Activated naive CD8-positive, alpha-beta T cell treated with anti-CD3 and anti-CD28 coated beads, Interleukin-2, amount 10 ng/mL, durations not matched to agents 7 days and 5 days (primary cell): ENCODE measurements around the gene BCL7C. TPM values are rescaled to one million over a fixed set of nuclear protein-coding genes. Genes with fewer than 3 reads are reported as not detected.
"Not testable (repeated sequence)": the region's sequence is repeated elsewhere in the genome, so short reads cannot be mapped to it uniquely, and the experiment has no call there.

Experiments
- ATAC-seq: fragments of 150-1000 bp; cut with Tn5 transposase; one replicate; pipeline ENCODE4 v1.10.0; 2021; ENCODE audit warnings: low read depth, moderate library complexity
- POLR2A ChIA-PET: fragments of 350-600 bp; sonication (Branson Sonifier 250); formaldehyde crosslinking; loops from one replicate; lab custom pipeline; 2021; ENCODE audit warnings: antibody characterized with exemption; lab: Charles Lee
- DNase-seq: peaks from one replicate; pipeline ENCODE4 v3.0.0; 2021
- H3K27ac Mint-ChIP-seq: one replicate; pipeline ENCODE4 v1.8.0; 2022; ENCODE audit warnings: mild to moderate bottlenecking, mixed read lengths
- H3K27me3 Mint-ChIP-seq: one replicate; pipeline ENCODE4 v1.8.0; 2022; ENCODE audit warnings: mild to moderate bottlenecking, moderate library complexity, mixed read lengths
- H3K36me3 Mint-ChIP-seq: one replicate; pipeline ENCODE4 v1.8.0; 2021; ENCODE audit warnings: mild to moderate bottlenecking, mixed read lengths
- H3K4me1 Mint-ChIP-seq: one replicate; pipeline ENCODE4 v1.8.0; 2021; ENCODE audit warnings: mixed read lengths
- H3K4me3 Mint-ChIP-seq: one replicate; pipeline ENCODE4 v1.8.0; 2022; ENCODE audit warnings: mild to moderate bottlenecking, moderate library complexity, mixed read lengths
- H3K9me3 Mint-ChIP-seq: one replicate; pipeline ENCODE4 v1.8.0; 2021; ENCODE audit warnings: mixed read lengths
- total RNA-seq, 2 experiments: library from RNA; stranded (reverse); gene quantifications; one replicate each; pipeline ENCODE4 v1.2.3, GENCODE V29; 2021

Gene BCL7C
- total RNA-seq, result 10 to 100 TPM; 31.1 to 31.8 TPM

DNA sequence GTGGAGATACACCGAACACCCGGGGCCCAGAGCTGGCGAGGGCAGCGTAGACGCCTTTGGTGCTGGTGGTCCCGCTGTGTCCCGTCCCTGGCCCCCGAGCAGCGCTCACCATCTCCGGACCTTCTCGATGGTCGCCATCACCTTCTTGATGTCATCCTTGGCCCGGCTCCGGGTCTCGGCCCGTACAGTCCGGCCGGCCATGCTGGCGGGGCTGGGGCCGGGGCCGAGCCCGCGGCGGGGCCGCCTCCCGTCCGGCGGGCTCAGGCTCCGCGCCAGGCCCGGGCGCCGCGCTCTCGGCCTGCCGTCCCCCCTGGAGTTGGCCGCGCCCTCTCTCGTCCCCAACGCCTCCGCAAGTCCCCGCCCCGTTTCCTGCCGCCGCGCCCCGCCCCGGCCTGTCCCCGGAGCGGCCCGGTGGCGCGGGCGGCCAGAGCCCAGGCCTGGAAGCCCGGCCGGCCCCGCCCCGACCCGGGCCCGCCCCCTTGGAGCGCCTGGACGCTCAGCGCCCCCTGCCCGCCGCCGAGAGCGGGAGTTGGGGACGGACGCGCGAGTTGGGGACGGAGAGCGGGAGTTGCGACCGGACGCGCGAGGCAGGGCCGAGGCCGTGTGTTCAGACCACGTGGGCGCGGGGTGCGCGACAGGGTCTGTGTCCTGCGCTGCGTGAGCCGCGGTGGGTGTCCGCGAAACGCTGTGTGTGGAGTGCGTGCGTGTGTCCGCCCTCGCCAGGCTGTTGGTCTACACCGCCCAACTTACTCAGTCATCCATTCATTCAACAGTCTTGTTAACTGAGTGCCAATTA, at the start of gene BCL7C:
BCL7C (minus strand) TSS at position 334 of the 796 bp plus-strand sequence; CDS start at position 201, 133 bp downstream.
- Mint-ChIP-seq H3K27me3 (no peaks in the 10 kb centered on the region), H3K9me3 (no peaks in the 10 kb centered on the region), H3K36me3 (peaks cover 8% of the 10 kb centered on the region), H3K4me3 (peak within 1 kb of the TSS; percentile 94), H3K27ac (peak within 1 kb of the TSS; percentile 89), H3K4me1 (peaks cover 28% of the 10 kb centered on the region)
- POLR2A ChIA-PET, result interaction anchor here (0.7 to 6.0 kb wide), 5 partner anchors 8 to 49 kb away, joined by 3 to 44 read pairs (median 3); no protein-coding TSS in a partner anchor
- peak; percentile 87 for DNase-seq
- peak; percentile 82 for ATAC-seq

- peak overlapping the region; percentile 74 for H3K4me3 Mint-ChIP-seq
- H3K9me3 Mint-ChIP-seq, result no peaks in the 10 kb centered on the region
- ATAC-seq, result no peak
- POLR2A ChIA-PET, result interaction anchor here (0.6 to 2.2 kb wide), 8 partner anchors 8 to 517 kb away, joined by 3 to 9 read pairs (median 4); partner anchors contain the start of genes ARMC5 and KAT8
- peaks cover 23% of the 10 kb centered on the region for H3K36me3 Mint-ChIP-seq
- no peaks in the 10 kb centered on the region for H3K27me3 Mint-ChIP-seq
- DNase-seq, result no peak
- peak overlapping the region; percentile 74 for H3K27ac Mint-ChIP-seq
- H3K4me1 Mint-ChIP-seq, result peaks cover 22% of the 10 kb centered on the region
Measured at GRCh38 chr16:30942426-30942806, 48.5 kb upstream of the BCL7C start.

- Mint-ChIP-seq H3K9me3 (no peaks in the 10 kb centered on the region), H3K4me3 (peak overlapping the region; percentile 74), H3K36me3 (peaks cover 23% of the 10 kb centered on the region), H3K27me3 (no peaks in the 10 kb centered on the region), H3K4me1 (peaks cover 26% of the 10 kb centered on the region), H3K27ac (peak overlapping the region; percentile 82)
- ATAC-seq (peak; percentile 90), DNase-seq (peak; percentile 78)
- POLR2A ChIA-PET, result interaction anchor here (0.6 to 2.2 kb wide), 9 partner anchors 8 to 518 kb away, joined by 3 to 9 read pairs (median 5); partner anchors contain the start of genes ARMC5 and KAT8
Measured at GRCh38 chr16:30941600-30942425, 47.9 kb upstream of the BCL7C start.

GRCh38 chr16:30939571-30939970, 45.7 kb upstream of the BCL7C start:
- not testable (repeated sequence) for H3K27ac Mint-ChIP-seq, DNase-seq, H3K27me3 Mint-ChIP-seq, ATAC-seq, H3K4me3 Mint-ChIP-seq, H3K9me3 Mint-ChIP-seq
- POLR2A ChIA-PET, result interaction anchor here (0.6 to 1.1 kb wide), 2 partner anchors 10 to 11 kb away, joined by 3 read pairs; no protein-coding TSS in a partner anchor
- peaks cover 35% of the 10 kb centered on the region for H3K4me1 Mint-ChIP-seq
- H3K36me3 Mint-ChIP-seq, result peaks cover 17% of the 10 kb centered on the region

DNA sequence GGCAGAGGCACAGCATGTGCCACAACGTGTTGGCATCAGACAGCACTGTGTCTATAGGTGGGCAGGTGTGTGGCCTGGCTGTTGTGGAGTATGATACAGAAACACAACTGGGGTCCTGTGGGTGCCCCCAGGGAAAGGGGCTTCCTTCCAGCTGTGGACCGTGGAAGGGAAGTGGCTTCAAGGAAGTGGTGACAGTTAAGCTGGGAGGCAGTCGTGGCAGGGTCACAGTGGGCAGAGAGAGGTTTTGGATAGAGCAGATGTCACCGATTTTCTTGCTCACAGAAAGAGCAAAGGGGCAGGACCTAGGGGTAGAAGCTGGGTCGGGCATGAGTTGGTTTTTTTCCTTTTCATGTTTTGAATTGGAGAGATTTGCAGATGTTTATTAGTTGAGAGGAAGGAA, 43.8 kb upstream of the BCL7C start:
- peak overlapping the region; percentile 65 for H3K27ac Mint-ChIP-seq
- no peaks in the 10 kb centered on the region for H3K9me3 Mint-ChIP-seq
- POLR2A ChIA-PET, result no interaction called here

DNA sequence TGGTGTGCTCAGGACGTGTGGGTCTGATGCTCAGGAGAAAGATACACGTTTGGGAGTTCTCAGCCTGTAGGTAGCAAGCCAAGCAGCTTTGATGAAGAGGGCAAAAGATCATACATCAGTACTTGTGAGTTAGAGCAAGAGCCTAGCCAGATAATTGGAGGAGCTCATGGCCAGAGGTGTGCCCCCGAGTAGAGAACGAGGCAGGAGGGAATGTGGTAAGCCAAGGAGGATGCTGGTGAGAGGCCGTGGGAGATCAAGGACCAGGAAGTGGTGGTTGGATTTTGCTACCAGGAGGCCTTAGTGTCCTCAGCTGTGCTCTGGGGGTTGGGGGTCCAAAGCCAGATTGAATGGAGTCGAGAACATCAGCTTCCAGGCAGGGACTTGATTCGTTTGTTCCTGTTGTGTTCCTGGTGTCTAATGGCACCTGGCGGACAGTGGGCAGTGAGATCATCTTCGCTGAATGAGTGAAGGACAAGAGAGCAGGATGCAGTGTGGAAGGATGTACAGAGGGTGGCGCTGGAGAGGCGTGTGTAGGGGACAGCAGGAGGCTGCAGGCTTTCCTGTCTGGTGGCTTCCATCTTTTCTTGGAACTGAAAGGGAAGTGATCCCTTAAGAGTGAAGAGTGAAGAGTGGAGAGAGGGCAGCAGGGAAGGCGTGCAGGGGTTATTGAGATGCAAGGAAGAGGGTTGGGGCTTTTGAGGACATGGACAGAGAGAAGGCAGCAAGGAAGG, 41.1 kb upstream of the BCL7C start:
- H3K9me3 Mint-ChIP-seq, result no peaks in the 10 kb centered on the region
- no peaks in the 10 kb centered on the region for H3K27me3 Mint-ChIP-seq
- H3K4me1 Mint-ChIP-seq, result peaks cover 20% of the 10 kb centered on the region
- peaks cover 10% of the 10 kb centered on the region for H3K36me3 Mint-ChIP-seq
- peak overlapping the region; percentile 4 for H3K4me3 Mint-ChIP-seq
- POLR2A ChIA-PET, result interaction anchor here (1.1 to 2.0 kb wide), 4 partner anchors 15 to 187 kb away, joined by 3 to 7 read pairs (median 6); partner anchors contain the start of gene PHKG2
- H3K27ac Mint-ChIP-seq, result peak overlapping the region; percentile 13
- ATAC-seq (peak; percentile 68), DNase-seq (peak; percentile 56)

More for the DNA sequence above, 43.8 kb upstream of the BCL7C start:
- Mint-ChIP-seq H3K36me3 (peaks cover 10% of the 10 kb centered on the region), H3K27me3 (no peaks in the 10 kb centered on the region), H3K4me3 (peak overlapping the region; percentile 23), H3K4me1 (peaks cover 32% of the 10 kb centered on the region)
- DNase-seq (no peak), ATAC-seq (no peak)

DNA sequence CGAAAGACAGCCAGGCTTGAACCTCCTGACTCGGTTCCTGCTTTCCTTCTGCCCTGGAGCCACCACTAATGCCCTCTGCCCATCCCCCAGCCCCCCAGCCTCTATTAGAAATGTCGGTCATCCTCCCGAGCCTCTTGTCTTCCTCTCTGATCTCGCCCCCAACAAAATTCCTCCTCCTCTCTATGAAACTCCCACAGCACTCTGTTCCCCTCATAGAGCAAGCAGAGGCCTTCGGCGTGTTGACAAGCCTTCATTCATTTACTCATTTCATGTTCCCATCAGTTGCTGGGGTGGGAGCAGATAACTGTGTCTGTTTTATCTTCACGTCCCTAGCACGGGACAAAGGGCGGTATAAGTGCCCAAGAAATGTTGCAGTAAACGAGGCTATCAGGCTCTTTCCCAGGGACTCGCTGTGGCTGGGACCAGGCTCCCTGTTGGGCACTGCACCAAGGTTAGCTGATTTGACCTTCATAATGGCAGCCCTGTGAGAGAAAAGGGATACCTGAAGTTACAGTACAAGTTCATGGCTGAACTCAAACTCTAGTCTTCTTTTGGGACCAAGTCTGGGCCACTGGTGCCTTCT, 37.3 kb upstream of the BCL7C start:
- H3K9me3 Mint-ChIP-seq, result no peaks in the 10 kb centered on the region
- H3K27me3 Mint-ChIP-seq, result no peaks in the 10 kb centered on the region
- no peak overlapping the region for H3K27ac Mint-ChIP-seq
- H3K4me1 Mint-ChIP-seq, result peaks cover 19% of the 10 kb centered on the region
- peaks cover 4% of the 10 kb centered on the region for H3K36me3 Mint-ChIP-seq
- DNase-seq (no peak), ATAC-seq (no peak)
- POLR2A ChIA-PET, result no interaction called here
- H3K4me3 Mint-ChIP-seq, result no peak overlapping the region

GRCh38 chr16:30930160-30930571, 36.3 kb upstream of the BCL7C start:
- no peak for ATAC-seq
- peaks cover 19% of the 10 kb centered on the region for H3K4me1 Mint-ChIP-seq
- DNase-seq, result no peak
- POLR2A ChIA-PET, result no interaction called here
- no peak overlapping the region for H3K4me3 Mint-ChIP-seq
- no peaks in the 10 kb centered on the region for H3K9me3 Mint-ChIP-seq
- no peak overlapping the region for H3K27ac Mint-ChIP-seq
- peaks cover 4% of the 10 kb centered on the region for H3K36me3 Mint-ChIP-seq
- H3K27me3 Mint-ChIP-seq, result no peaks in the 10 kb centered on the region

GRCh38 chr16:30929167-30929566, 35.3 kb upstream of the BCL7C start:
- no peak for DNase-seq
- no peaks in the 10 kb centered on the region for H3K27me3 Mint-ChIP-seq
- POLR2A ChIA-PET, result no interaction called here
- H3K27ac Mint-ChIP-seq, result no peak overlapping the region
- H3K4me1 Mint-ChIP-seq, result peaks cover 14% of the 10 kb centered on the region
- H3K36me3 Mint-ChIP-seq, result peaks cover 2% of the 10 kb centered on the region
- no peak overlapping the region for H3K4me3 Mint-ChIP-seq
- H3K9me3 Mint-ChIP-seq, result no peaks in the 10 kb centered on the region
- ATAC-seq, result no peak

GRCh38 chr16:30928390-30928789, 34.5 kb upstream of the BCL7C start:
- POLR2A ChIA-PET, result interaction anchor here (0.8 kb wide), 1 partner anchor 26 kb away, joined by 3 read pairs; no protein-coding TSS in a partner anchor
- H3K4me3 Mint-ChIP-seq, result no peak overlapping the region
- no peaks in the 10 kb centered on the region for H3K9me3 Mint-ChIP-seq
- H3K27me3 Mint-ChIP-seq, result no peaks in the 10 kb centered on the region
- DNase-seq, result no peak
- no peak for ATAC-seq
- H3K4me1 Mint-ChIP-seq, result peaks cover 14% of the 10 kb centered on the region
- H3K27ac Mint-ChIP-seq, result no peak overlapping the region
- H3K36me3 Mint-ChIP-seq, result peaks cover 2% of the 10 kb centered on the region

- Mint-ChIP-seq H3K4me3 (no peak overlapping the region), H3K9me3 (no peaks in the 10 kb centered on the region), H3K27me3 (no peaks in the 10 kb centered on the region), H3K27ac (no peak overlapping the region), H3K36me3 (peaks cover 2% of the 10 kb centered on the region), H3K4me1 (peaks cover 14% of the 10 kb centered on the region)
- DNase-seq, result no peak
- no peak for ATAC-seq
- POLR2A ChIA-PET, result interaction anchor here (0.5 to 0.8 kb wide), 2 partner anchors 25 to 120 kb away, joined by 3 read pairs; no protein-coding TSS in a partner anchor
Measured at GRCh38 chr16:30927789-30928378, 34.0 kb upstream of the BCL7C start.
